NOMO-1 (cell line): ENCODE measurements around the gene SRP54.
"Not testable (repeated sequence)": the region's sequence is repeated elsewhere in the genome, so short reads cannot be mapped to it uniquely, and the experiment has no call there.

Experiments
- DNase-seq, 2 experiments: peaks; one replicate each; lab custom pipeline; 2025; ENCODE audit not compliant: unreplicated experiment in 2 of 2; lab: John Stamatoyannopoulos, UW

Gene SRP54

DNA sequence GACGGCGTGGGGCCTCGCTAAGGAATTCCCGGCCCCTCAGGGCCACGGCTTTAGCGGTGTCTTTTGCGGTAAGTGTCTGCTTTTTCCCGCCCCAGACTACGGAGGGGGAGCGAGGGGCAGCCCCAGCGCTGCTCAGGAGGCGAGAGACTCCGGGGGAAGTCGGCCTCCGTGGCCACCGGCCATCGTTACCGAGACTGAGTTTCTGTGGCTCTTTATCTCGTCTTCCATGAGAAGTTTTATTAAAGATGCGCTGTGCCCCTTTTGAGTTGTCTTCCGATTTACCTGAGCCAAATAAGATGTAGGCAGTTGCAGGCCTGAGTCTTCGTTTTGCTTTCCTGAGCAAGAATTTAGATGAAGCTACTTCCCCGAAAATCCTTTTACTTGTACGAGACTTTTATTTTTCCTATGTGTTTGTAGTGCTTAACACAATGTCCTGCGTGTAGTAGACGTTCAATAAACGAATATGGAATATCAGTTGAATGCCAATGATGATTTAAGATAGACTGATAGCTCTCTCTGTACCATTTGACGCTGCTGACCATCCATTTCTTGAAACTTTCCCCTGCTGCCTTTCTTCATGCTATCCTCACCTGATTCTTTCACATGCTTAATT, 462 bp downstream of the SRP54 start:
- DNase-seq, result no peak

DNA sequence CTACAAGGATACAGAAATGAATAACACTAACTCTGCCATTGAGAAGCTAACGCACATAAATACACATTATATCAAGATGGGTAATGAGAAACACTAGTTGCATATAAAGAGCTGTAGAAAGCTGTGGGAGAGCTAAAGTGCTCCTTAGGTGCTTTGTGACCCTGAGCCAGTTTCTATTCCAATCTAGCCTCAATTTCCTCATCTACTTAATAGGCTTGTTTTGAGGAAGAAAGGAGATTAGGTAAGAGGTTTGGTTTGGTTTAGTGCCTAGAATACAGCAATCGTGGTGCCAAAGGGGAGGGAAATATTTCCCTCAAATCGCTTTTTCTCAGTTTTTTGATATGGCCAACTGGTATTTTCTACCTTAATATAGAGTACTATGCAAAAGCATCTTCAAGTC, 994 bp downstream of the SRP54 start:
- DNase-seq, result peak; percentile 32 to 64

DNA sequence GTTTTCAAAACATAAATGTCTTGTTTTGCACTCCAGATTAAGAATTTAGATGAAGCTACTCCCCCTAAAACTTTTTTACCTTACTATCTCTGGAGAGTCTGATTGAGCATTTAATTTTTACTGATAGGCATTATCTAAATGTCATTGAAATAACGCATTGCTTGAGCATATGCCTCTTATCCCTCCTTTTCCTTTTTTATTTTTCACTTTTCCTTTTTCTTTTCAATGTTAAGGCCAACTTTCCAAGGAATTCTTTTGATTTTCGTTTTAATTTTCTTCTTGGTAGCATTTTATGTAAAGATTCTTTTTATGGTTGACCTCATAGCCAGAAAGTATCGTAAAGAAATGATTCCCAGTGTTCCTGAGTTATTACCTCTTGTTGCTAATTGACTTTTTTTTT, 2.9 kb downstream of the SRP54 start:
- no peak for DNase-seq

DNA sequence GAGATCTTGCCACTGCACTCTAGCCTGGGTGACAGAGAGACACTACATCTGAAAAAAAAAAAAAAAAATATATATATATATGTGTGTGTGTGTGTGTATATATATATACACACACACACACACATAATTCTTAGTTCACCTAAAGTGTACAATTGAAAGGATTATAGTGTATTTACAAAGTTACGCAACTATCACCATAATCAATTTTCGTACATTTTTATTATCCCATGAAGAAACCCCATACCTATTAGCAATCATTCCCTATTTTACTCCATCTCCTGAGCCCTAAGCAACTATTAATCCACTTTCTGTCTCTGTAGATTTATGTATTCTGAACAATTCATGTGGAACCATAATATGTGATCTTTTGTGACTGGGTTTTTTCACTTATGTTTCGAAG, 4.4 kb downstream of the SRP54 start:
- no peak for DNase-seq

DNA sequence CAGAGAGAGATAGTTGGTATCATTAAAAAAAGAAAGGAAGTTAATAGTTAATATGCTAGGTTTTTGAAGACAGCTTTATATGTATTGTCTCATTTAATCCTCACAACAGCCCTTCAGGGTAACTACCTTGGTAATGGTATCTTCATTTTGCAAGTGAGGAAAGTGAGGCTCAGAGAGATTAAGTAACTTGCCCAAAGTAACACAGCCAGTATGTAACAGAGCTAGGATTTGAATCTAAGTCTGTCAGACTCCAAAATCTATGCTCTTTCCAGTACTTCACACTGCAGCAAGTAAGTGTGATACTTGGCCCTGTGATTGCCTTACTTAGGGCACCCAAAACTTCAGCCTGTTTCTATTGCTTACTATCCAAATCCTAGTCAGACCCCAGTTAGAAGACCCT, 7.0 kb downstream of the SRP54 start:
- DNase-seq, result no peak

DNA sequence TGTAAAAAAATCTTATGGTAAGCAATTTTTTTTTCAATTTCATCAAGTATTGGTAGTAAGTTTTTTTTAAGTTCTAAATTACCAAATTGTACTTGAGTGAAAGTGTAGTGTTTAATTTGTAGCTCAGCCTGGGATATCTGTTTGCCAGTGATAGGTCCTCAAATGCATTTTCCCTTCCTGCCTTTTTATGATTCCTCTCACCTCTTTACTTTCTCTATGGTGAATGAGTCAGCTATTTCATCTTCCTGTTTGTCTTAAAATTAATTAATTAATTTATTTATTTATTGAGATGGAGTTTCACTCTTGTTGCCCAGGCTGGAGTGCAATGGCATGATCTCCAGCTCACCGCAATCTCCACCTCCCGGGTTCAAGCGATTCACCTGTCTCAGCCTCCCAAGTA, 10.6 kb downstream of the SRP54 start:
- DNase-seq, result no peak

DNA sequence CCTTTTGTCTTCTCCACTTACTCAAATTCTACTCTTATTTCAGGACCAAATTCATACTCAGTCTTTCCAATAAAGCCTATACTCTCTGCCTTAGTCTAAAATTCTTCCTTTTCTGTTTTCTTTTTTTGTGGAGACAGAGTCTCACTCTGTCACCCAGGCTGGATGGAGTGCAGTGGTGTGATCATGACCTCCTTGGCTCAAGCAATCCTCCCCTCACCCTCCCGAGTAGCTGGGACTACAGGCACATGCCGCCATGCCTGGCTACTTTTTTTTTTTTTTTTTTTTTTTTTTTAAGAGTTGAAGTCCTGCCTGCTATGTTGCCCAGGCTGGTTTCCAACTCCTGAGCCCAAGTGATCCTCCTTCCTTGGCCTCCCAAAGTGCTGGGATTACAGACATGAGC, 11.9 kb downstream of the SRP54 start:
- DNase-seq, result no peak

DNA sequence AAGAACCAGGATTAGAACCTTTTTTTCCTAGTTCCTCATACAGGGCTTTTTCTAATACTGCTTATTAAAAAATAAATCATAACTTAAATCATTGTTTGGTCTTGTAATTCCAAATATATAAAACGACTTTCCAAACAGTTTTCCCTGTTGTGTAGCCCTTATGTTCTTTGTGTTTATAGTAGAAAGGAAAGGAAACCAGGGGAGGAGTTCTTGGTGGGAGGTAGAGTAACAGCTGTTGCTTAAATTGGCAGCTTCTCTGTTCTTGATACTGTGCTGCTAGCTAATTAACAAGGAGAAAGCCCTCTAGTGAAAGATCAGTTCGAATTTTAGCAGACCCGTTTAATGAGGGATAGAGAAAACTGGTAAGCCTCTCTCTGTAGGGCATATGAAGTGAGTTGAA, 15.0 kb downstream of the SRP54 start:
- no peak for DNase-seq

DNA sequence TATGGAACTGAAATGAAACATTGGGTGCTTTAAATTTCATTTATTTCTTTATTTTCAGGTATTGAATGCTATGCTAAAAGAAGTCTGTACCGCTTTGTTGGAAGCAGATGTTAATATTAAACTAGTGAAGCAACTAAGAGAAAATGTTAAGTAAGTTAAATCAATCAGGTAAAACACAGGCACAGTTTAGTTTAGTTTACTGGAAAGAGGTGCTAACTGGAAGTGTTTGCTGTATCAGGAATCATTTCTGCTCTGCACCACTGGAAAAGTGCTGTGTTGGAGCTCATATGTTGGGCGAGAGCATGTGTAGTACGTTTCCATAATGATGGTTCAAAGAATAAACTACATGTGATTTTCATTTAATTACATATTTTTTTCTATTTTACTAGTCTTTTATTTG, 16.7 kb downstream of the SRP54 start:
- no peak for DNase-seq

DNA sequence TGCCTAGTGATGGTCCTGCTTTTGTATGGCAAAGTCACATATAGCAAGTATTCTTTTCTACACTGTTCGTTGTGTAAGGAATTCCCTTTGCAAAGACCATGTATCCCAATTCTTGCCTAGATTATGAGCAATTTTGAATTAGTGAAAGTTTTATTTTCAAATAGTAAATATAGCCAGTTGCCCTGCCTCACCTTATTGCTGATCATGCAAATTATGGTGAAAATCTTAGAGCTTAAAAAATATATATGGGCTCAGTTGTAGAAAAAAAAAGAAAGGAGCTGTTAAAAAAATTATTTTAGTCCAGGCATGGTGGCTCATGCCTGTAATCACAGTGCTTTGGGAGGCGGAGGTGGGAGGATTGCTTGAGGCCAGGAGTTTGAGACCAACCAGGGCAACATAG, 18.8 kb downstream of the SRP54 start:
- DNase-seq, result no peak

DNA sequence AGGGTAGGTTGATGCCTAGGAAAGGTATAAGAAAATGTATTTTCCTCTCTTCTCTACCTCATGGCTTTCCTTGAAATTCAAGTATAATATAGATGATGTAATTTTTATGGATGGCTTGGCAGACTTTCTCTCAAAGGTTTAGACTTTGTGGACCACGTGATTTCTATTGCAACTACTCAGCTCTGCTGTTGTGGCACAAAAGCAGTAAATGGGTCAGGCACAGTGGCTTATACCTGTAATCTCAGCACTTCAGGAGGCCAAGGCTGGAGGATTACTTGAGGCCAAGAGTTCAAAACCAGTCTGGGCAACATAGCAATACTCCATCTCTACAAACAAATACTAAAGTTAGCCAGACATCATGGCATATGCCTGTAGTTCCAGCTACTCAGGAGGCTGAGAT, 22.0 kb downstream of the SRP54 start:
- no peak for DNase-seq

DNA sequence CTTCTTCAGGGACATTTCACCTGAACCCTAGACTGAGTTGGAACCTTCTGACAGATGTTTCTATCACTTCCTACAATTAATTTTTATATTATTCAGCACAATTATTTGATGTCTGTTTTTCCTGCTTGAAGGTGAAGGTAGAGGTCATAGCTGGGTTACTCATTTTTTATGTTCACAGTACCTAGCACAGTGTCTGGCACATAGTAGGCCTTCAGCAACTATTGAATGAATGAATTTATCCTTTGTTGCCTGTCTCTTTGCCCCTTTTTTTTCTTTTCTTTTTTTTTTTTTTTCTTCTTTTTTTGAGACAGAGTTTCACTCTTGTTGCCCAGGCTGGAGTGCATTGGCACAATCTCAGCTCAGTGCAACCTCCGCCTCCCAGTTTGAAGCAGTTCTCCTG, 33.8 kb downstream of the SRP54 start:
- DNase-seq, result no peak

DNA sequence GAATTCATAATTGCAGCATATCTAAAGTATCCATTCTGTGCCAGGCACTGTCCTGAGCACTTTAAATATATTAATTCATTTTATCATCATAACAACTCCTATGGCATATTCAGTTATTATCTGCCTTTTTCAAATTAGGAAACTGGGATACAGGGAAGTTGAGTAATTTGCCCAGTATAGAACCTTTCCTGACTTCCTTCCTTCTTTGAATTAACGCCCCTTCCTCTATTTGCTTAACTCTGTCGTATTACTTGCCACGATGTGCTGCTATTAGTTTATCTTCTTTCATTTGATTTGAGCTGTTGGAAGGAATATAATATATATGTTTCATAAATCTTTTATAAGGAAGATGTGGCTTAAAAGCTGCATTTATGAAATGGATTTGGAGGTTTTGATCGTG, 37.9 kb downstream of the SRP54 start:
- DNase-seq, result no peak

DNA sequence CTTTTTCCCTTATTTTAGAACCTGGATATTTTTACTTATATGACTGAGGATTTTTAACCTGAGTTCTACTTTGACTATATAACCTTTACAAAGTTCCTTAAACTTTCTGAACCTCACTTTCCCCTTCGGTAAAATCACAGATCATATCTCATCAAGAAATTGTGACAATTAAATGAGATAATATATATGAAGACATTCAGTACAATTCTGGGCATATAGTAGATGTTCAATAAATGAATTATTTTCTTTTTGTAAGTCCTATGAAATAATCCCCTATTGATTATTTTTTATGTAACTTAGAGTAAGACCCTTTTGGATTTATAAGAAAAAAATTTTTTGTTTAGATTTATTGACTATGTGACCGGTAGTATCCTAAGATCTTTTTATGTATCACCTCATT, 45.6 kb downstream of the SRP54 start:
- DNase-seq, result no peak

DNA sequence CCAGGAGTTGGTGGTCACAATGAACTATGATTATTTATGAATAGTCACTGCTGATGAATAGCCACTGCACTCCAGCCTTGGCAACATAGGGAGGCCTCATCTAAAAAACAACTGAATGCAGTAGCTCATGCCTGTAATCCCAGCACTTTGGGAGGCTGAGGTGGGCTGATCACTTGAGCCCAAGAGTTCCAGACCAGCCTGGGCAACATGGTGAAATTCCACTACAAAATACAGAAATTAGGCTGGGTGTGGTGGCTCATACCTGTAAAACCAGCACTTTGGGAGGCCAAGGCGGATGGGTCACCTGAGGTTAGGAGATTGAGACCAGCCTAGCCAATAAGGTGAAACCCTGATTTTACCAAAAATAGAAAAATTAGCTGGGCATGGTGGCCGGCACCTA, 49.8 kb downstream of the SRP54 start:
- no peak for DNase-seq

DNA sequence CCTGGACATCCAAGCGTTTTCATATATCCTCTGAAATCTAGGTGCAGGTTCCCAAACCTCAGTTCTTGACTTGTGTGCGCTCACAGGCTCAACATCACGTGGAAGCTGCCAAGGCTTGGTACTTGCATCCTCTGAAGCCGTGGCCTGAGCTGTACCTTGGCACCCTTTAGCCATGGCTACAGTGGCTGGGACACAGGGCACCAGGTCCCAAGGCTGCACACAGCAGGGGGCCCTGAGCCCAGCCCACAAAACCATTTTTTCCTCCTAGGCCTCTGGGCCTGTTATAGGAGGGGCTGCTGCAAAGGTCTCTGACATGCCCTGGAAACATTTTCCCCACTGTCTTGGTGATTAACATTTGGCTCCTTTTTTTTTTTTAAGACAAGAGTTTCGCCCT, 51.6 kb downstream of the SRP54 start:
- DNase-seq, result no peak

DNA sequence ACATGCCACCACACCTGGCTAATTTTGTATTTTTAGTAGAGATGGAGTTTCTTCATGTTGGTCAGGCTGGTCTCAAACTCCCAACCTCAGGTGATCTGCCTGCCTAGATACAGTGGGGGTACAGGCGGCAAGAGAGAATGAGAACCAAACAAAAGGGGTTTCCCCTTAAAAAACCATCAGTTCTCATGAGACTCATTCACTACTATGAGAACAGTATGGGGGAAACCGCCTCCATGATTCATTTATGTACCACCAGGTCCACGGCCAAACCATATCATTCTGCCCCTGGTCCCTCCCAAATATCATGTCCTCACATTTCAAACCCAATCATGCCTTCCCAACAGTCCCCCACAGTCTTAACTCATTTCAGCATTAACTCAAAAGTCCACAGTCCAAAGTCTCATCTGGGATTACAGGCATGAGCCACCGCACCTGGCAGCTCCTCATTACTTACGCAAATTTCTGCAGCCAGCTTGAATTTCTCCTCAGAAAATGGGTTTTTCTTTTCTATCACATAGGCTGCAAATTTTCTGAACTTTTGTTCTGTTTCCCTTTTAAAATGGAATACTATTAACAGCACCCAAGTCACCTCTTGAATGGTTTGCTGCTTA, 52.3 kb downstream of the SRP54 start:
- DNase-seq, result not testable (repeated sequence)

DNA sequence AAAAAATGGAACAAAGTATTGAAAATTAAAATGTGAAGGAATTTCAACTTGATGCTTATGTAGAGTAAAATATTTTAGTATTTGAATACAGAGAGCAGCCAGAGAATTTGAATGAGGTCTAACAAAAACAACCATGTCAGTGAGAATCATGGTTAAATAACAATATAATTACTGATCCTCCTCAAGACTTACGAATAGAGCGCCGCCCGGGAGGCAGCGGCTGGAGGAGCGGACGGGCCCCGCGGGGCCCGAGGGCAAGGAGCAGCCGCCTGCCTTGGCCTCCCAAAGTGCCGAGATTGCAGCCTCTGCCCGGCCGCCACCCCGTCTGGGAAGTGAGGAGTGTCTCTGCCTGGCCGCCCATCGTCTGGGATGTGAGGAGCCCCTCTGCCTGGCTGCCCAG, 55.5 kb downstream of the SRP54 start:
- DNase-seq, result not testable (repeated sequence)

DNA sequence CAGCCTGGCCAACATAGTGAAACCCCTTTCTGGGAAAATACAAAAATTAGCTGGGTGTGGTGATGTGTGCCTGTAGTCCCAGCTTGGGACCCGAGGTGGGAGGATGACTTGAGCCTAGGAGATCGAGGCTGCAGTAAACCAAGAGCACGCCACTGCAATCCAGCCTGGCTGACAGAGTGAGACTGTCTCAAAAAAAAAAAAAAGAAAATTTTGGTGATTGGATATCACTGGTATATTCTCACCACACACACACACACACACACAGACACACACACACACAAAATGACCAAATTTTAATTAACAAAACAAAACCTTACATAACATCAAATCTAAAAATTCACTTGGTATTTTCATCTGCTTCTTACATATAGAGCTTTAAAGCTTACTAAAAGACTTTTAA, 59.8 kb downstream of the SRP54 start:
- DNase-seq, result no peak

DNA sequence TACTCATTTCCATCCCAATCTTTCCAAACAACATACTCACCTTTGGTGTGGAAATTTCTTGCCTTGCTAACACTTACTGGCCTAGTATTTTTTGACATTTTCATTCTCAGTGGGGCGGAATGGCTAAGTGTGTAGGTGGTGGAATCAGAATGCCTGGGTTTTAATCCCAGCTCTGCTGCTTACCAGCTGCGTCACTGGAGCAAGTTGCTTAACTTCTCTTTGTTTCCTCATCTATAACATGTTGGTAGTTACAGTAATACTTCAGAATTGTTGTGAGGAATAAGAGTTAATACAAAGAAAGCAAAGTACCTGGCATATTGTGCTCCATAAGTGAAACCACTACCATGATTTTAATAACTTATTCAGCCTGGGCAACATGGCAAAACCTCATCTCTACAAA, 60.3 kb downstream of the SRP54 start:
- DNase-seq, result no peak

DNA sequence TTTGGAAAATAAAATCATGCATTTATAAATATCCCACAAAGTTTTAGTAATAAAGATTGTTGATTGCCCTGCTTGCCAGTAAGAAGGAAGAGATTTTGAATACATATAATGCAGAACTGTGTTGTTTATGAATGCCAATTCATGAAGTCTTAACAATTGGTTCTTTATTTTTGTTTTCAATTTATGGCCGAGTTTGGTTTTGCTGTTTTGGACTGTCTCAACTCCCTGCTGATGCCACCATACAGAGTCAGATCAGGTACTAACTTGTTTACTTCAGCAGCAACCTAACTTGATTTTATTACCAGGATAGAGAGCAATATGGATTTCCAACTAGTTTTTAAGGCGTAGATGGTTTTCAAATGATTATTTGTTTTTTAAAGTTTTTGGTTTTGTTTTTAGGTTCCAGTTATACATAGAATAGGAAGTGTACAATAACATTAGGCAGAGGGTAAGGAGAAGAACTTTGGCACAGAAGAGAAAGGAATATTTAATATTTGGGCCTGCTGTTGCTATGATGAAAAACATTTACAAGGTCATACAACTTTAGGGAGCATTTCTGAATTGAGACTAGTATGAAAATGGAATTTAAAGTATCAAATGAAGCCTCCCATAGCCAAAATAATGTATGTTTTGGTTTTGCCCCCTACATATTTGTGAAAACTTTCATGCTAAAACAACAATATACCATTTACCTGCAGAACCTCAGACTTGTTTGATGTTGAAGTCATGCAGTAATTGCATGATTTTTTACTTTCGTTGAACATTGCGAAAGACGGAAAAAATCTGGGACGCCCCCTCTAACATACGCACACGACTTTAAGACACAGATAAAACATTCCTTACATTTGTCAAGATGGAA, 62.4 kb downstream of the SRP54 start:
- peak; percentile 46 to 47 for DNase-seq

DNA sequence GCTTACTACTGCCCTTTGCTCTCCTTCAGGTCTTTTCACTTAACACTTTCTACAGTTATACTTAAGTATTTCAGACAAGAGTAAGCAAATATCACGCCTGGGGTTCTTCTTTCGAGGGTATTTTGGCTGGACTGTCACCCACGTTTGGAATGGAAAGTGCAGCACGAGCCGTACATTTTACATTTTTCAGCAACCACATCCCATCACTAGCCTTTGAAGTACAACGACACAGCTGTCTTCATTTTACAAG, 62.9 kb downstream of the SRP54 start:
- DNase-seq, result no peak
